Body of pancreas (tissue), 4 donors: Measurements from ENCODE around the gene DIP2B.

Source experiments
- CTCF ChIP-seq, 7 experiments: fragments of 450-650 bp in 4 of 7; fragments of 200-600 bp in 3 of 7; sonication (generic) in 3 of 7; IDR thresholded peaks; one replicate each; pipeline ENCODE4 v1.5.1; 2016 to 2019; ENCODE audit warnings: antibody characterized with exemption in 7 of 7
- POLR2A ChIP-seq, 3 donors: fragments of 450-650 bp; IDR thresholded peaks; one replicate each; pipeline ENCODE4 v1.6.1; 2016; ENCODE audit warnings: antibody characterized with exemption in 3 of 3, mild to moderate bottlenecking in 2 of 3

GRCh38 chr12:50750366-50750765, 245.6 kb downstream of the DIP2B start:
- TF ChIP-seq POLR2A (IDR thresholded peaks at IDR 0.05) (no peak), CTCF (IDR thresholded peaks at IDR 0.05) (no peak)
